Fibroblast of pulmonary artery (primary cell): ENCODE measurements around the gene DUSP1.
"Not testable (repeated sequence)": the region's sequence is repeated elsewhere in the genome, so short reads cannot be mapped to it uniquely, and the experiment has no call there.

Source experiments
- DNase-seq: peaks from one replicate; pipeline ENCODE4 v3.0.0-alpha.2; 2010; ENCODE audit warnings: low read depth
- H3K4me3 ChIP-seq: replicated peaks from 2 replicates; pipeline ENCODE4 v1.5.1; 2011; ENCODE audit warnings: low read depth, mild to moderate bottlenecking, control low read depth, low read length, moderate library complexity
- TF ChIP-seq, protein P1 (sequence below): IDR thresholded peaks from 2 replicates; pipeline ENCODE4 v1.5.1; 2011; ENCODE audit warnings: mild to moderate bottlenecking, control low read depth, low read length, inconsistent platforms; ENCODE audit errors: missing control alignments

Gene DUSP1

DNA sequence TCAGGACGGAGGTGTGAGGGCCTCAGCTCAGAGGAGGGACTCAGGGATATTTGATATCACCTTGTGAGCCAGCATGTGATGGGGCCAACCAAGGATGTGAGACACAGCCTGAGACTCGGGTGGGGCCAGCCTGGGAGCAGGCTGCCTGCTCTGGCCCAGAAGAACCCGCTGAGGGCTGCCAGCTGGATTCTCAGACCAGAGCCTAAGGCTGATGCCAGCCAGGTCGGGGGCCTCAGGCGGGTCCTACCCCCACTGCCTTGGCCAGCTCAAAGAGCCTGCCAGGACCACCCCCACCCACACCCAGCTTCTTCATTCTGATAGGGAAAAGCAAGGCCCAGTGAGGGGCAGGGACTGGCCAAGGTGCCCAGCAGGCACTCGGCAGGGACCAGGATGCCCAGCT lies 20.3 kb upstream of the DUSP1 start:
- TF ChIP-seq, protein P1, sequence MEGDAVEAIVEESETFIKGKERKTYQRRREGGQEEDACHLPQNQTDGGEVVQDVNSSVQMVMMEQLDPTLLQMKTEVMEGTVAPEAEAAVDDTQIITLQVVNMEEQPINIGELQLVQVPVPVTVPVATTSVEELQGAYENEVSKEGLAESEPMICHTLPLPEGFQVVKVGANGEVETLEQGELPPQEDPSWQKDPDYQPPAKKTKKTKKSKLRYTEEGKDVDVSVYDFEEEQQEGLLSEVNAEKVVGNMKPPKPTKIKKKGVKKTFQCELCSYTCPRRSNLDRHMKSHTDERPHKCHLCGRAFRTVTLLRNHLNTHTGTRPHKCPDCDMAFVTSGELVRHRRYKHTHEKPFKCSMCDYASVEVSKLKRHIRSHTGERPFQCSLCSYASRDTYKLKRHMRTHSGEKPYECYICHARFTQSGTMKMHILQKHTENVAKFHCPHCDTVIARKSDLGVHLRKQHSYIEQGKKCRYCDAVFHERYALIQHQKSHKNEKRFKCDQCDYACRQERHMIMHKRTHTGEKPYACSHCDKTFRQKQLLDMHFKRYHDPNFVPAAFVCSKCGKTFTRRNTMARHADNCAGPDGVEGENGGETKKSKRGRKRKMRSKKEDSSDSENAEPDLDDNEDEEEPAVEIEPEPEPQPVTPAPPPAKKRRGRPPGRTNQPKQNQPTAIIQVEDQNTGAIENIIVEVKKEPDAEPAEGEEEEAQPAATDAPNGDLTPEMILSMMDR = no peak
- no peak overlapping the region for H3K4me3 ChIP-seq
- no peak for DNase-seq

GRCh38 chr5:172790496-172790889 lies 19.5 kb upstream of the DUSP1 start:
- TF ChIP-seq, protein P1 = no peak
- DNase-seq = no peak

GRCh38 chr5:172789687-172790495 lies 18.9 kb upstream of the DUSP1 start:
- TF ChIP-seq, protein P1 = no peak
- DNase-seq = peak; percentile 52
- H3K4me3 ChIP-seq = no peak overlapping the region

More at GRCh38 chr5:172790496-172790889, 19.5 kb upstream of the DUSP1 start:
- H3K4me3 ChIP-seq = no peak overlapping the region

- TF ChIP-seq, protein P1 = no peak
- no peak overlapping the region for H3K4me3 ChIP-seq
- no peak for DNase-seq
These were observed 18.0 kb upstream of the DUSP1 start for GRCh38 chr5:172788771-172789686.

DNA sequence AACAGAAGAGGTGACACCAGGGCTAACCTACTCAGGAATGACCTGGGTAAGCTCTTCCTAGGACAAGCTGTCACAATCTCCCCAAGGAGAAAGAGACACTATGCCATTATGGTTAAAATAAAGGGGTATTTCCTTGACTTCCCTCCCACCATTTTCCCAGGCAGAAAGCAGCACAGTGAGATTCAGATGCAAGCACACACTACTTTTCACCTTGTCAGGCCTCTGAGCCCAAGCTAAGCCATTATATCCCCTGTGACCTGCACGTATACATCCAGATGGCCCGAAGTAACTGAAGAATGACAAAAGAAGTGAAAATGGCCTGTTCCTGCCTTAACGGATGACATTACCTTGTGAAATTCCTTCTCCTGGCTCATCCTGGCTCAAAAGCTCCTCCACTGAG lies 16.5 kb upstream of the DUSP1 start:
- not testable (repeated sequence) for H3K4me3 ChIP-seq

GRCh38 chr5:172786736-172787462 lies 15.9 kb upstream of the DUSP1 start:
- DNase-seq = no peak
- TF ChIP-seq, protein P1 = no peak
- H3K4me3 ChIP-seq = no peak overlapping the region

More for the DNA sequence above, 16.5 kb upstream of the DUSP1 start:
- not testable (repeated sequence) for DNase-seq
